ENCODE data around the gene BRD8. TPM values are rescaled to one million over a fixed set of nuclear protein-coding genes. Genes with fewer than 3 reads are reported as not detected.

Gene BRD8
- total RNA-seq, 2 donors from 2014 or later, result 45.9 to 84.6 TPM

DNA sequence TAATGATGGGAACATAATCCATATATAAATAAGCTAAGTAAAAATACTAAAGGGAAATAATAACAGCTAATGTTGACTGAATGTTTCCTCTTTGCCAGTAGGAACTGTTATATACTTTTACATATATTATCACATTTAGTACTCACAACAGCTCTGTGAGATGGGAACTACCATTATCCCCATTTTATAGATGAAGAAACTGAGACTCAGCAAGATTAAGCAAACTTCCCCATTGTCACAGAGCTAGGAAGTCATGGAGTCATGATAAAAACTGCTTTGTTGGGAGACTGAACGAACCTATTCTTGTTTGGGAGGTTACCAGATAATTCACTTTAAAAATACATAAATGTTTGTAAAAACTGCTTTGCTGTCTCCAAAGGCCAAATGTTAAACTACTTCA lies 71.2 kb downstream of the BRD8 start:
- no peaks in the 10 kb centered on the region for H3K9me3 Mint-ChIP-seq
- no peak for ATAC-seq
- no peak overlapping the region for H3K4me3 Mint-ChIP-seq
- no peak for DNase-seq (ENCODE audit: low spot score)
- H3K4me1 Mint-ChIP-seq (ENCODE audit: low read depth in 2 of 2), result no peaks in the 10 kb centered on the region
- H3K36me3 Mint-ChIP-seq, result no peaks in the 10 kb centered on the region
- H3K27me3 Mint-ChIP-seq, result peaks cover 8 to 30% of the 10 kb centered on the region in 2 donors
- H3K27ac Mint-ChIP-seq, result no peak overlapping the region

DNA sequence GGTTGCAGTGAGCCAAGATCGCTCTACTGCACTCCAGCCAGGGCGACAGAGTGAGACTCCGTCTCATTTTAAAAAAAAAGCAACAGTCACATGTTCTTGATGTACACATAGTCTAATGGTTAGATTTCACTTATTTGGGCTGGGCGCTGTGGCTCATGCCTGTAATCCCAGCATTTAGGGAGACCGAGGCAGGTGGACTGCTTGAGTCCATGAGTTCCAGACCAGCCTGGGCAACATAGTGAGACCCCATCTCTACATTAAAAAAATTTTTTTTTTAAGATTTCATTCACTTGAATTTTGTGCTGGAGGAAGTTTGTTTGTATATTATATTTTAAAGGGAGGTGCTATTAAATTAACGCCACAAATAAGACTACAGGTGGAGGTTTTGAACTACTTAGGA lies 72.7 kb downstream of the BRD8 start:
- no peak for ATAC-seq

GRCh38 chr5:138103319-138103637 lies 75.2 kb downstream of the BRD8 start:
- Mint-ChIP-seq H3K36me3 (no peaks in the 10 kb centered on the region), H3K27ac (no peak overlapping the region)
- DNase-seq (ENCODE audit: low spot score), result no peak

More for the DNA sequence above, 72.7 kb downstream of the BRD8 start:
- no peaks in the 10 kb centered on the region for H3K9me3 Mint-ChIP-seq
- peaks cover 13 to 32% of the 10 kb centered on the region in 2 donors for H3K27me3 Mint-ChIP-seq
- H3K36me3 Mint-ChIP-seq, result no peaks in the 10 kb centered on the region
- no peak overlapping the region for H3K4me3 Mint-ChIP-seq
- no peak overlapping the region for H3K27ac Mint-ChIP-seq
- DNase-seq (ENCODE audit: low spot score), result no peak
- H3K4me1 Mint-ChIP-seq (ENCODE audit: low read depth in 2 of 2), result no peaks in the 10 kb centered on the region

GRCh38 chr5:138102454-138103318 lies 75.7 kb downstream of the BRD8 start:
- Mint-ChIP-seq H3K27me3 (peaks cover 16 to 35% of the 10 kb centered on the region in 2 donors), H3K27ac (no peak overlapping the region), H3K4me3 (no peak overlapping the region), H3K36me3 (no peaks in the 10 kb centered on the region), H3K4me1 (ENCODE audit: low read depth in 2 of 2) (no peaks in the 10 kb centered on the region), H3K9me3 (no peaks in the 10 kb centered on the region)
- DNase-seq (ENCODE audit: low spot score), result no peak
- peak in 1 of 2 donors; percentile 11 for ATAC-seq

More at GRCh38 chr5:138103319-138103637, 75.2 kb downstream of the BRD8 start:
- no peaks in the 10 kb centered on the region for H3K4me1 Mint-ChIP-seq (ENCODE audit: low read depth in 2 of 2)
- H3K4me3 Mint-ChIP-seq, result no peak overlapping the region
- no peak for ATAC-seq
- peaks cover 16 to 37% of the 10 kb centered on the region in 2 donors for H3K27me3 Mint-ChIP-seq
- H3K9me3 Mint-ChIP-seq, result no peaks in the 10 kb centered on the region

DNA sequence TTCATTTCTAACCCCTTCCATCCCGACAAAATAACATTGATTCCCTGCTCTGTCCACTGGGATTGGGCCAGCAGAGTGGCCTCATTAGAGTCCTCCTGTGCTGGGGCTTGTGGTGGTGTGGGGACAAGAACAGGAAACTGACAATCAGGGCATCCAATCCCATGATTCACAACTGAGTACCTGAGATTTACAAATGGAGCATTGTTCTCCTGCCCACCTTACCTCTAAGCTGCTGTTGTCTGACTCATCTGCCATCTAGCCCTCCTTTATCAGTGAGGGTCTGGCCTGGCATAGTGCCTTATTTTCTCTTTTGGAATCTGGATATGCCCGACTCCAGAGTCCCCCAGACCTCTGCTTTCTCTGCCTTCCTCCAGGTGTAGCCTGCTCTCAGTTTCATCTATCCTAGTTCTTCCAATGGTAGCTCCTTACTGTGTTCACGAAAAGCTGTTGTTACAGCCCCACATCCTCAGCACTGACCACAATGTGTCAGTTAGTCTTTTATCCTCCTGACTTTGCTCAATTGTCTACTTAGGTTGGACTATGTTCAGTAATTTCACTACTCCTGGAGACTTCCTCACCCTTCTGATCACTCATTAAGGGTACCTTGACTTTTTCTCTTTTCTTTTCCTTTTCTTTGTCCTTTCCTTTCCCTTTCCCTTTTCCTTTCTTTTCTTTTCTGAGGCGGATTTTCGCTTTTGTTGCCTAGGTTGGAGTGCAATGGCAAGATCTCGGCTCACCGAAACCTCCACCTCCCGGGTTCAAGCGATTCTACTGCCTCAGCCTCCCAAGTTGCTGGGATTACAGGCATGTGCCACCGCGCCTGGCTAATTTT lies 81.2 kb downstream of the BRD8 start:
- Mint-ChIP-seq H3K36me3 (no peaks in the 10 kb centered on the region), H3K4me1 (ENCODE audit: low read depth in 2 of 2) (no peaks in the 10 kb centered on the region), H3K27me3 (peaks cover 29 to 52% of the 10 kb centered on the region in 2 donors), H3K9me3 (no peaks in the 10 kb centered on the region), H3K27ac (no peak overlapping the region), H3K4me3 (no peak overlapping the region)
- no peak for DNase-seq (ENCODE audit: low spot score)
- ATAC-seq, result peak in 1 of 2 donors; percentile 36

DNA sequence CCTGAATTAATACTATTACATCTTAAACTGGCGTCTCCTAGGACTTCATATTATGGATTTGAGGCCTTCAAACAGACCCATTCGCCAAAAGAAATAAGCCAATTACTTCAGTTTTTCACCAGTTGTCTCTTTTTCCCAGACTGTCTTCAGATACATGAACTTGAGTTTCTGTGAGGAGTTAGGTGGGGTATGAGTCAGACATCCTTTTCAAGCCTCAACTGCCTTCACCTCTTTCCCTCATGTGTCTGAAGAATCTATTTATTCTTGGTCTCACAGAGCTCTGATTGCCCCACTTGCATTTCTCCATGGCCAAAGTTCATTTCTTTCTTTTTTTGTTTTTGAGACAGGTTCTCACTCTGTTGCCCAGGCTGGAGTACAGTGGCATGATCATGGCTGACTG lies 82.1 kb downstream of the BRD8 start:
- H3K36me3 Mint-ChIP-seq, result no peaks in the 10 kb centered on the region
- no peak for DNase-seq (ENCODE audit: low spot score)
- H3K27ac Mint-ChIP-seq, result no peak overlapping the region
- H3K4me3 Mint-ChIP-seq, result no peak overlapping the region
- H3K9me3 Mint-ChIP-seq, result no peaks in the 10 kb centered on the region
- no peaks in the 10 kb centered on the region for H3K4me1 Mint-ChIP-seq (ENCODE audit: low read depth in 2 of 2)
- H3K27me3 Mint-ChIP-seq, result peaks cover 27 to 44% of the 10 kb centered on the region in 2 donors
- no peak for ATAC-seq

DNA sequence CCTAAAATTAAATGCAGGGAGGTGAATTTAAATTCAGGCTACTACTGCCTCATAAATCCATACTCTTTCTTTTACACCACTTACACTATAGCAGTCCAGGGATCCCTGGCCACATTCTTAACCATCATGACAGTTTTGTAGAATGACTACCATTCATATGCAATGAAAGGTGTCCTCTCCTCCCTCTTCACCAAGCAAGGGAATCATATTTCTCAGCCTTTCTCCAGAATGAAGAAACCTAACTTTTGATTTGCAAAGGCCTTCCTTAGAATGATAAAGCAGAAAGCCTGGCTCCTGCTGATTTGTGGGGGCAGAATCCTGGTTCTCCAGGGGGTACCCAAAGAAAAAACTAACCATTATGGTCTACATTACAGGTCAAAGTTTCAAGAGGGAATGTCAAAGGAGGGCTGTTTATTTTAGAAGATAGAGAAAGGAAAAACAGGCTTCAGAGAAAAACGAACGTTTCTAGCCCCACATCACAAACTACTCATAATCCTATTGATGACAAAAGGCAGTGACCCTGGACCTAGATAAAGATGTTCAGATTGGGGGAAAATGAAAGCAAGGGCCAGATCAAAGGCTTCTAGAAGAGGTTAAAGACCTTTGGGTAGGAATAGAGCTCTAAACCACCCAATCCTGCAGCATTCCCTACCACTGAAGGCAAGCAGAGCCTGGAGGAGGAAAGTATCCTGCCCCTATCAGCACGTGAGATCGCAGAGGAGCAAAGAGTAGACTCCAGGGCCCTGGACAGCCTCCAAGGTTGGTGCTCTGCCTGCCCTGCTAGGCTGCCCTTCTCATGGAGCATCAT lies 83.1 kb downstream of the BRD8 start:
- ATAC-seq (no peak), DNase-seq (ENCODE audit: low spot score) (no peak)
- H3K4me3 Mint-ChIP-seq, result no peak overlapping the region
- H3K9me3 Mint-ChIP-seq, result no peaks in the 10 kb centered on the region
- H3K27me3 Mint-ChIP-seq, result peaks cover 23 to 36% of the 10 kb centered on the region in 2 donors
- H3K36me3 Mint-ChIP-seq, result no peaks in the 10 kb centered on the region
- no peak overlapping the region for H3K27ac Mint-ChIP-seq
- H3K4me1 Mint-ChIP-seq (ENCODE audit: low read depth in 2 of 2), result no peaks in the 10 kb centered on the region

GRCh38 chr5:138093036-138093435 lies 85.4 kb downstream of the BRD8 start:
- Mint-ChIP-seq H3K27me3 (peaks cover 15 to 24% of the 10 kb centered on the region in 2 donors), H3K27ac (no peak overlapping the region)

DNA sequence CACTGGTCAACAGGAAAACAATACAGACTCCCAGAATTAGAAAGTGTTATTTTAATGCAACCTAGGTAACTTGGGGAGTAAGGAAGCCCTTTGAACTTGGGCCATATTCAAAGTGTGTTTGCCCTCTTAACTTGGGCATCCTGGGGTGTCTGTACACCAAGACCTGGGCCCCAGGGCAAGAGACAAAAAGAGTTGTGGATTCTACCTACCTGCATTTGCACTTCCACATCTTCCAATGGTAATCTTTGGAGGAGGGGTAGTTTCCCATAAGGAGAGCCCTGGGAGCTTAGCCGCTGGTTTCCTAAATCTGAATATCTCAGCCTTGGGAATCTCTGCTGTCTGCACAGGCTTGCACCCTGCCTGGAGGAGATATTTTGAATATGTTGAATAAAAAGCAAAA lies 86.1 kb downstream of the BRD8 start:
- DNase-seq (ENCODE audit: low spot score), result no peak
- ATAC-seq, result no peak
- H3K4me3 Mint-ChIP-seq, result no peak overlapping the region
- no peaks in the 10 kb centered on the region for H3K36me3 Mint-ChIP-seq
- no peaks in the 10 kb centered on the region for H3K4me1 Mint-ChIP-seq (ENCODE audit: low read depth in 2 of 2)
- H3K9me3 Mint-ChIP-seq, result no peaks in the 10 kb centered on the region
- peaks cover 14 to 20% of the 10 kb centered on the region in 2 donors for H3K27me3 Mint-ChIP-seq
- no peak overlapping the region for H3K27ac Mint-ChIP-seq

More at GRCh38 chr5:138093036-138093435, 85.4 kb downstream of the BRD8 start:
- Mint-ChIP-seq H3K9me3 (no peaks in the 10 kb centered on the region), H3K4me3 (no peak overlapping the region), H3K4me1 (ENCODE audit: low read depth in 2 of 2) (no peaks in the 10 kb centered on the region), H3K36me3 (no peaks in the 10 kb centered on the region)
- ATAC-seq, result no peak
- DNase-seq (ENCODE audit: low spot score), result no peak

DNA sequence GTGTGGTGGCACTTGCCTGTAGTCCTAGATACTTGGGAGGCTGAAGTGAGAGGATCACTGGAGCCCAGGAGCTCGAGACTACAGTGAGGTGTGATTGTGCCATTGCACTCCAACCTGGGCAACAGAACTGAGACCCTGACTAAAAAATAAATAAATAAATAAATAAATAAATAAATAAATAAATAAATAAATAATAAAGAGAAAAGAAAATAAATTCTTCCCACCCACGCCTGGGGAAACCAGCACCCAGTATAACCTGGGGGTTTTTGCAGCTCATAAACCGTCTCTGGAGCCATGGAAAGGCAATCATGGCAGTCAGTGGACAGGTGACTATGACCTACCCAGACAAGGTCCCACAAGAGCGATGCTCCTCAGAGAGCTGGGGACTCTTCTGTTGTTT lies 86.7 kb downstream of the BRD8 start:
- H3K27ac Mint-ChIP-seq, result no peak overlapping the region
- no peak overlapping the region for H3K4me3 Mint-ChIP-seq
- no peaks in the 10 kb centered on the region for H3K9me3 Mint-ChIP-seq
- H3K27me3 Mint-ChIP-seq, result peaks cover 12 to 16% of the 10 kb centered on the region in 2 donors
- DNase-seq (ENCODE audit: low spot score), result no peak
- no peaks in the 10 kb centered on the region for H3K36me3 Mint-ChIP-seq
- no peaks in the 10 kb centered on the region for H3K4me1 Mint-ChIP-seq (ENCODE audit: low read depth in 2 of 2)
- ATAC-seq, result no peak

Other genes starting within 250 kb of the BRD8 start
- gene FAM13B, start 145.6 kb downstream of the BRD8 start, total RNA-seq, result 10 to 100 TPM; 43.1 to 50.4 TPM
- not detected for gene WNT8A, start 94.6 kb downstream of the BRD8 start, total RNA-seq
- gene NME5, start 39.2 kb downstream of the BRD8 start, total RNA-seq, result not detected
- gene KIF20A, start 482 bp upstream of the BRD8 start, total RNA-seq, result 10 to 100 TPM; 23.5 to 43.0 TPM
- 10 to 100 TPM; 38.5 to 41.3 TPM for gene CDC23, start 34.7 kb upstream of the BRD8 start, total RNA-seq
- gene GFRA3, start 96.0 kb upstream of the BRD8 start, total RNA-seq, result under 1 TPM in 1 of 2 donors, not detected in 1; 0.22 TPM
- gene CDC25C, start 153.2 kb upstream of the BRD8 start, total RNA-seq, result 10 to 100 TPM in 1 of 2 donors, 1 to 10 TPM in 1; 5.5 to 14.0 TPM
- gene FAM53C, start 159.6 kb upstream of the BRD8 start, total RNA-seq, result 10 to 100 TPM; 28.8 to 30.6 TPM
- gene KDM3B, start 174.1 kb upstream of the BRD8 start, total RNA-seq, result 10 to 100 TPM; 58.6 to 61.7 TPM